ENCODE results near the gene TBC1D22B. TPM values are rescaled to one million over a fixed set of nuclear protein-coding genes. Genes with fewer than 3 reads are reported as not detected.

The TBC1D22B gene
- total and polyA plus RNA-seq, 2 donors (not counting 3 experiments of a cell fraction or from before 2014, with no cell fraction given), result 13.1 to 13.6 TPM

- FAIRE-seq (no peak), DNase-seq (ENCODE audit: low read depth, low spot score) (no peak)
- no peak overlapping the region for H3K4me3 ChIP-seq (replicated peaks in 1 of 3; ENCODE audit: insufficient read depth in 1 of 3, low read depth in 1 of 3, low read length in 3 of 3)
- no peaks in the 10 kb centered on the region for H3K36me3 ChIP-seq (ENCODE audit: control insufficient read depth in 2 of 2, extremely low read depth in 1 of 2, insufficient read depth in 2 of 2, low read length in 2 of 2)
- H3K4me2 ChIP-seq (ENCODE audit: insufficient read depth, low read length), result no peak overlapping the region
- H3K9me3 ChIP-seq (replicated peaks; ENCODE audit: control insufficient read depth, insufficient read depth, low read length), result no peaks in the 10 kb centered on the region
- no peak overlapping the region for H3K9ac ChIP-seq (replicated peaks; ENCODE audit: extremely low read depth, insufficient read depth, low read length)
- no peaks in the 10 kb centered on the region for H3K27me3 ChIP-seq (ENCODE audit: control insufficient read depth in 2 of 2, insufficient read depth in 2 of 2, low read length in 2 of 2)
- H3K79me2 ChIP-seq (ENCODE audit: control insufficient read depth, insufficient read depth, low read length), result peaks cover 56% of the 10 kb centered on the region
- TF ChIP-seq FOS (IDR thresholded peaks at IDR 0.05; ENCODE audit: borderline replicate concordance, insufficient read depth, low read length) (no peak), GATA2 (IDR thresholded peaks at IDR 0.05; ENCODE audit: insufficient read depth, insufficient read length, low read depth, low read length) (no peak), MYC (IDR thresholded peaks at IDR 0.05; ENCODE audit: low read depth, low read length) (no peak), POLR2A (IDR thresholded peaks at IDR 0.05; ENCODE audit: low read depth, low read length) (no peak), JUN (IDR thresholded peaks at IDR 0.05; ENCODE audit: borderline replicate concordance, insufficient read depth, insufficient read length, low read depth) (no peak), POLR2AphosphoS5 (IDR thresholded peaks at IDR 0.05; ENCODE audit: insufficient read depth, low read depth, low read length) (no peak), EZH2 (IDR thresholded peaks at IDR 0.05; ENCODE audit: borderline replicate concordance, low read depth, low read length, severe bottlenecking) (no peak), CTCF (IDR thresholded peaks at IDR 0.05; ENCODE audit: extremely low read depth in 1 of 2, insufficient read depth in 1 of 2, low read depth in 1 of 2, low read length in 2 of 2) (no peak)
- TF ChIP-seq, protein P1, sequence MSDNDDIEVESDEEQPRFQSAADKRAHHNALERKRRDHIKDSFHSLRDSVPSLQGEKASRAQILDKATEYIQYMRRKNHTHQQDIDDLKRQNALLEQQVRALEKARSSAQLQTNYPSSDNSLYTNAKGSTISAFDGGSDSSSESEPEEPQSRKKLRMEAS (IDR thresholded peaks at IDR 0.05; ENCODE audit: insufficient read depth, insufficient read length), result no peak
- intact Hi-C loops (cut with micrococcal nuclease), result no loop called here
- dilution Hi-C loops (cut with MboI; ENCODE audit: extremely low pct_ligation_motif_present, low sequenced_read_pairs), result no loop called here
- no peak overlapping the region for H2AFZ ChIP-seq (ENCODE audit: low read depth, low read length)
- CTCF ChIA-PET, result interaction anchor here (1.1 kb wide), 1 partner anchor 39 kb away, joined by 4 read pairs; no protein-coding TSS in a partner anchor
- no peaks in the 10 kb centered on the region for H3K9me1 ChIP-seq (replicated peaks; ENCODE audit: control insufficient read depth, extremely low read depth, insufficient read depth, low read length)
- H3K4me1 ChIP-seq (ENCODE audit: control insufficient read depth, extremely low read depth, insufficient read depth, low read length), result peaks cover 2% of the 10 kb centered on the region
- H4K20me1 ChIP-seq (replicated peaks; ENCODE audit: control insufficient read depth, extremely low read depth, insufficient read depth, low read length), result no peaks in the 10 kb centered on the region
- POLR2A ChIA-PET, result no interaction called here
- H3K27ac ChIP-seq (ENCODE audit: insufficient read depth, low read depth, low read length), result no peak overlapping the region
- no TSS peak for BruUV-seq (replicated peaks)
These were observed 7.4 kb downstream of the TBC1D22B start for GRCh38 chr6:37265001-37265400.

Measured in endothelial cell of umbilical vein (primary cell).